GM19193 (cell line): ENCODE measurements around the gene QRICH2.

Experiments
- POLR2A ChIP-seq: IDR thresholded peaks from 4 replicates; pipeline ENCODE4 v1.6.1; 2011; ENCODE audit not compliant: insufficient read depth, insufficient read length; ENCODE audit errors: extremely low read depth

The QRICH2 gene

GRCh38 chr17:76276461-76277299 is 31.4 kb downstream of the QRICH2 start:
- no peak for TF ChIP-seq POLR2A

- TF ChIP-seq POLR2A = no peak
These were observed 32.0 kb downstream of the QRICH2 start for GRCh38 chr17:76276069-76276431.

- TF ChIP-seq POLR2A = no peak
These were observed 32.6 kb downstream of the QRICH2 start for GRCh38 chr17:76275382-76276068.

GRCh38 chr17:76274112-76274956 is 33.7 kb downstream of the QRICH2 start:
- TF ChIP-seq POLR2A = no peak

- peak; percentile 4 for TF ChIP-seq POLR2A
These were observed 34.5 kb downstream of the QRICH2 start for GRCh38 chr17:76273445-76274111.

GRCh38 chr17:76272541-76273444 is 35.3 kb downstream of the QRICH2 start:
- TF ChIP-seq POLR2A = no peak

DNA sequence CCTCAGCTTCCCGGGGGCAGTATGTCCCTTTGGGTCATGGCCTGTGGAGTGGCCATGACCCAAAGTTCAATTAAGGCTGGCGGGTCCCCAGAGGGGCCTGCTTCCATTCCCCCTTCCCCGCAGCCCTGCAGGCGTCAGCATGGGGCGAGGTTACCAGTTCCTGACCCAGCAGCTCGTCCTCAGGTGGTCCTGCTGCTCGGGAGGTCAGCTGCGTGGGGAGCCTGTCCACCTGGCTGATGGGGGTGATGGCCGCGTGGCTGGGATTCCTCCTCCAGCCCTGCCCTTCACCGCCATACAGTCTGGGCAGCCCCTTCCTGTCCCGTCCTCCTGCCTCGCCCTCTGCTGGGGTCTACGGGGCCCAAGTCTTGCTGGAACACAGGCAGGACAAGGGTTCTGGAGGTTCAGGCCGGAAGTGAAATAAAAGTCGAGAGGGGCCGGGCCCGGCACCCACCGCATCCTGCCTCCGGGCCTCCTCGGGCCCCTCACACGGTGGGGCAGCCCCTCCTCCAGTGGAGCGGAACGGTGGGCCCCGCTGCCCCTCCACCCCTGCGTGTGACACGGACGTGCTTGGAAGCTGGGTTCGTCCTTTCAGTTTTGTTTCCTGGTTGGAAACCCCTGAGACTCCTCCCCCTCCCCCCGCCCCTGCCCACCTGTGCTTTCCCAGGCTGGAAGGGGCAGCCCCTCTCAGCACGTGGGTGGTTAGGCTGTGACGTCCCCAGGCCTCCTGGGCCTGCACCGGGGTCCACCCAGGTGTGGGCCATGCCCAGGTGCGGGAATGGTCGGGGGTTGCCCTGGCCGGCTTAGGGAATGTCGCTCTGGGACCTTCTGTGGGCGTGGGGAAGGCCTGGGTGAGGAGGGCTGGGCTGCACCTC is 36.2 kb downstream of the QRICH2 start:
- TF ChIP-seq POLR2A = peak; percentile 95

- peak; percentile 69 for TF ChIP-seq POLR2A
These were observed 37.1 kb downstream of the QRICH2 start for GRCh38 chr17:76270770-76271668.

- no peak for TF ChIP-seq POLR2A
These were observed 37.9 kb downstream of the QRICH2 start for GRCh38 chr17:76270127-76270592.

DNA sequence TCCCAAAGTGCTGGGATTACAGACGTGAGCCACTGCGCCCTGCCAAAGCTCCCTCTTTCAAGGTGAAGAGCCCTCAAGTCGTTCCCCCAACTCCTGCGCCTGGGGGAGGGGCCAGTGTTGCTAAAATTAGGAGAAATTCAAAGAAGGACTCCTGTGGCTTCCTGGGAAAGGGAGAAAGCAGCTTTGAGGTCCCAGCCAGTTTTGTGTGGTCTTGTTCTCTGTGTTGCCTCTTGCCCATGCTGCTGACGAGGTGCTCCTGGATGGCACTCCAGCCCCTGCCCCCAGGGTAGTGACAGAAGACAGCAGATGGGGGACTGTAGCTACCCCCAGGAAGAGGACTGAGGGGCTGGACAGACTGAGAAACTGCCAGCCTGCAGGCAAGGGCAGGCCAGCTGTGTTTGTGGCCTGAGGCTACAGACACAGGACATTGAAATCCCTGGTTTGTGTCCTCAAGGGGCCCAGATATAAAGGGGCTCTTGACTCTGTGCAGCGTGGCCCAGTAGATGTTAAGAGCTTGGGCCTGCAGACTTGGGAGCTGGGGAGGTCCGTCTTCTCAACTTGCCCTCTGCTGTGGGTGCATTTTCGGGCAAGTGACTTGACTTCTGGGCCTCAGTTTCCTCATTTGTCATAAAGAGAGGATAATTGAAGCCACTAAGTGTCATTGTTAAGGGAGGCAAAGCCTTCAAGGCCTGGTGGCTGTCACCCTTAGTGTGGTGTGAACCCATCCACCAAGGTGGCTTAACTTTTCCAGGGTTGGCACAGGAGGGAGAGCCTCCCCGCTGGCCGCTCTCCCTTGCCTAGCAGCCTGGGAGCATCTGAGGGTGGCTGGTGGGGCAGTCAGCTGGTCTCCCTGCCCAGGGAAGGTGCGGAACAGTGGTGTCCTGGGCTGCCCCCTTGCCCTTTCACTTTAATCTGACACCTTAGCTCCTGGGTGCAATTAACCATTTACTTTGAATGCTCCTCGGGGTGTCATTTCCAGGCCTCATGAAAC is 38.8 kb downstream of the QRICH2 start:
- TF ChIP-seq POLR2A = peak; percentile 65
